ENCODE data around the gene MAP3K21.

DNA sequence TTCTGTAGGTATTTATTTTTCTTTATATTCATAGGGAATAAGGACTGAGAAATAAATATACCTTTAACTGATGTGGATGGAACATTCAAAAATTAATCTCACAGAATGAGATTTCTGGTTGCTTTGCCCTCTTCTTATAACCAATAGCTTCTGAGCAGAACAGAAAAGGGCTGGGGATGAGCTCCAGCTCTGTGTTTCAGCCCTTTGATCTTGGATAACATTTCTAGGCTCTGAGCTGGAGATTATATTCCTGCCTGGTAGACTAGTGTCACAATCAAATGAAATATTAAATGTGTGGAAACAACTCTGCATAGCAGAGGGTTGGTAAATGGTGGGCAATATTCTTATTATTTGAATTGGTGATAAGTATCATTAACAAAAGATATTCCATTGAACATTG is 14.6 kb downstream of the MAP3K21 start:
- no peak for TF ChIP-seq YY1 (IDR thresholded peaks at IDR 0.05; ENCODE audit: insufficient read depth, insufficient read length)
- TF ChIP-seq SUZ12 (IDR thresholded peaks at IDR 0.05; ENCODE audit: extremely low read depth, insufficient read depth, insufficient read length): no peak
